Posterior cingulate gyrus (tissue), 11 donors: ENCODE data around the gene HYCC2.
"Not testable (repeated sequence)": the region's sequence is repeated elsewhere in the genome, so short reads cannot be mapped to it uniquely, and the experiment has no call there.

Experiments used
- DNase-seq, 10 donors: peaks; one replicate each; pipeline versions ENCODE4 v3.0.0 to v3.0.0-alpha.2; 2020 to 2021; ENCODE audit warnings: mixed read lengths in 3 of 10
- intact Hi-C: fragments of 100-400 bp; cut with DNase I; formaldehyde crosslinking; loops from one replicate; pipeline ENCODE4 v1.15.1; 2023

The HYCC2 gene

GRCh38 chr2:201074996-201075395 is 3.5 kb upstream of the HYCC2 start:
- intact Hi-C loops = no loop called here
- DNase-seq = no peak

- intact Hi-C loops = loop anchor here (2.0 kb wide), 1 partner anchor 44 kb away; the partner anchor contains the start of gene CFLAR
- DNase-seq = no peak
Measured at GRCh38 chr2:201073071-201073470, 1.6 kb upstream of the HYCC2 start.

- intact Hi-C loops = loop anchor here (2.0 kb wide), 1 partner anchor 45 kb away; the partner anchor contains the start of gene CFLAR
- no peak for DNase-seq
Measured at GRCh38 chr2:201072201-201072530, 695 bp upstream of the HYCC2 start.

GRCh38 chr2:201070948-201071478 is 458 bp downstream of the HYCC2 start:
- DNase-seq = peak in 3 of 10 donors; percentile 4 to 73 (median 8)
- intact Hi-C loops = loop anchor here (2.0 kb wide), 1 partner anchor 88 kb away; no protein-coding TSS in a partner anchor

GRCh38 chr2:201064797-201065329 is 6.6 kb downstream of the HYCC2 start:
- intact Hi-C loops = loop anchor here (5.0 kb wide), 1 partner anchor 103 kb away; the partner anchor contains the start of gene ORC2
- DNase-seq = no peak

GRCh38 chr2:201063516-201063915 is 8.0 kb downstream of the HYCC2 start:
- intact Hi-C loops, DNase-seq: not testable (repeated sequence)

- intact Hi-C loops = no loop called here
- no peak for DNase-seq
Measured at GRCh38 chr2:201059961-201060755, 11.3 kb downstream of the HYCC2 start.

GRCh38 chr2:201058914-201059313 is 12.6 kb downstream of the HYCC2 start:
- intact Hi-C loops = no loop called here
- DNase-seq = no peak

- no peak for DNase-seq
- intact Hi-C loops = no loop called here
Measured at GRCh38 chr2:201057715-201058248, 13.7 kb downstream of the HYCC2 start.

- intact Hi-C loops = no loop called here
- no peak for DNase-seq
Measured at GRCh38 chr2:201057087-201057521, 14.4 kb downstream of the HYCC2 start.

- DNase-seq = no peak
- intact Hi-C loops = no loop called here
Measured at GRCh38 chr2:201049455-201049854, 22.0 kb downstream of the HYCC2 start.

GRCh38 chr2:201046881-201047280 is 24.6 kb downstream of the HYCC2 start:
- no peak for DNase-seq
- intact Hi-C loops = no loop called here

GRCh38 chr2:201043050-201043449 is 28.4 kb downstream of the HYCC2 start:
- intact Hi-C loops = not testable (repeated sequence)

GRCh38 chr2:201042451-201042850 is 29.0 kb downstream of the HYCC2 start:
- intact Hi-C loops = not testable (repeated sequence)
- DNase-seq = peak in 1 of 10 donors; percentile 82

More at GRCh38 chr2:201043050-201043449, 28.4 kb downstream of the HYCC2 start:
- not testable (repeated sequence) for DNase-seq

GRCh38 chr2:201040867-201041628 is 30.4 kb downstream of the HYCC2 start:
- intact Hi-C loops = no loop called here
- DNase-seq = no peak

- no peak for DNase-seq
Measured at GRCh38 chr2:201038855-201039254, 32.6 kb downstream of the HYCC2 start.

GRCh38 chr2:201038361-201038760 is 33.1 kb downstream of the HYCC2 start:
- intact Hi-C loops, DNase-seq: not testable (repeated sequence)

More at GRCh38 chr2:201038855-201039254, 32.6 kb downstream of the HYCC2 start:
- intact Hi-C loops = no loop called here

- intact Hi-C loops = not testable (repeated sequence)
Measured at GRCh38 chr2:201034355-201034754, 37.1 kb downstream of the HYCC2 start.

GRCh38 chr2:201024518-201024917 is 47.0 kb downstream of the HYCC2 start:
- intact Hi-C loops = no loop called here
- DNase-seq = no peak

More at GRCh38 chr2:201034355-201034754, 37.1 kb downstream of the HYCC2 start:
- not testable (repeated sequence) for DNase-seq

GRCh38 chr2:201021914-201022313 is 49.6 kb downstream of the HYCC2 start:
- DNase-seq = no peak
- intact Hi-C loops = no loop called here
